NT2/D1 (cell line): ENCODE measurements around the gene PWWP2B.

Source experiments
- SUZ12 ChIP-seq: IDR thresholded peaks from 2 replicates; pipeline ENCODE4 v1.6.1; 2011; ENCODE audit not compliant: insufficient read length, insufficient read depth; ENCODE audit errors: extremely low read depth
- YY1 ChIP-seq: IDR thresholded peaks from 2 replicates; pipeline ENCODE4 v1.6.1; 2011; ENCODE audit not compliant: insufficient read length, insufficient read depth
- ZNF274 ChIP-seq: IDR thresholded peaks from 2 replicates; pipeline ENCODE4 v1.6.1; 2011; ENCODE audit warnings: mild to moderate bottlenecking, low read depth, low read length

DNA sequence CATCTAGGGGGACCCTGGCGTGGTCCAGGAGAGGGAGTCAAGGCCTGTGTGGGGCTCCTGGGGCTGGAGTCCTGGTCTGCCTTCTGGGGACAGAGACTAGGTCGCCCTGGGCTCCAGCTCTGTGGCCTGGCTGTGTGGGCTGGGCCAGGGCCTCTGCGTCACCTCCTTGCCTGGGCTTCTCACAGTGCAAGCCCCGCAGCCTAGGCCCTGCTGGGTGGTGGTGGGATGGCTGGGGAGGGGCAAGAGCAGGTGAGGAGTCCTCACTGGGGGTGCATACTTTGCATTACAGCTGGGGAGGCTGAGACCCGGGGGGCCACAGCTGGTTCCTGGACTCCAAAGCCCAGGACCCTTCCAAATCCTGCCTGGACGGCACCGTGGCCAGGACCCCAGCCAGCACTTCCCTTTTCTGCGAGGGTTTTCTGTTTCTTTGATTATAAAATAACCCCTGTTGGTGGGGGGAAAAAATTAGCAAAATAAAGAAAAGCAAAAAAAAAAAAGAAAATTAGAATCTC lies 23.5 kb downstream of the PWWP2B start:
- TF ChIP-seq YY1 = no peak
- no peak for TF ChIP-seq SUZ12
- no peak for TF ChIP-seq ZNF274
